ENCODE measurements around the gene TRIM54. TPM values are rescaled to one million over a fixed set of nuclear protein-coding genes. Genes with fewer than 3 reads are reported as not detected.

The TRIM54 gene
- total and polyA plus RNA-seq, 9 of the 15 experiments (the other 6 are each of a cell fraction or from before 2014, with no cell fraction given): not detected

DNA sequence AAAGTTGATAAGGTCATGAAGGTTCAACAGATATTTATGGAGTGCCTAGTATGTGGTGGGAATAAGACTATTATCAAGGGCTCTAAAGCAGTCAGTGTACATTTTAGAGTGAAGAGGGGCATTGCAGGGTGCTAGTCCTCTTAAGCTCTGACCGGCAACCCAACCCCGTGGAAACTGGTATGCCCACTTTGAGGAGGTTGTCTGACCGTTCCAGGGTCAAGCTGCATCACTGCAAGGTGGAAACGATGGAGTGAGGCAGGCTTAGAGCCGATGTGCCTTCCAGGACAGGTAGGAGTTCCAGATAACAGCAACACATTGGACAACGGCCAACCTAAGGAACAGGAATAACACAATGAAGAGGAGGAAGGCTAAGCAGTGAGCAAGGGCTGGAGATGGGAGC is 27.4 kb downstream of the TRIM54 start (continued):
- TF ChIP-seq, protein P1, sequence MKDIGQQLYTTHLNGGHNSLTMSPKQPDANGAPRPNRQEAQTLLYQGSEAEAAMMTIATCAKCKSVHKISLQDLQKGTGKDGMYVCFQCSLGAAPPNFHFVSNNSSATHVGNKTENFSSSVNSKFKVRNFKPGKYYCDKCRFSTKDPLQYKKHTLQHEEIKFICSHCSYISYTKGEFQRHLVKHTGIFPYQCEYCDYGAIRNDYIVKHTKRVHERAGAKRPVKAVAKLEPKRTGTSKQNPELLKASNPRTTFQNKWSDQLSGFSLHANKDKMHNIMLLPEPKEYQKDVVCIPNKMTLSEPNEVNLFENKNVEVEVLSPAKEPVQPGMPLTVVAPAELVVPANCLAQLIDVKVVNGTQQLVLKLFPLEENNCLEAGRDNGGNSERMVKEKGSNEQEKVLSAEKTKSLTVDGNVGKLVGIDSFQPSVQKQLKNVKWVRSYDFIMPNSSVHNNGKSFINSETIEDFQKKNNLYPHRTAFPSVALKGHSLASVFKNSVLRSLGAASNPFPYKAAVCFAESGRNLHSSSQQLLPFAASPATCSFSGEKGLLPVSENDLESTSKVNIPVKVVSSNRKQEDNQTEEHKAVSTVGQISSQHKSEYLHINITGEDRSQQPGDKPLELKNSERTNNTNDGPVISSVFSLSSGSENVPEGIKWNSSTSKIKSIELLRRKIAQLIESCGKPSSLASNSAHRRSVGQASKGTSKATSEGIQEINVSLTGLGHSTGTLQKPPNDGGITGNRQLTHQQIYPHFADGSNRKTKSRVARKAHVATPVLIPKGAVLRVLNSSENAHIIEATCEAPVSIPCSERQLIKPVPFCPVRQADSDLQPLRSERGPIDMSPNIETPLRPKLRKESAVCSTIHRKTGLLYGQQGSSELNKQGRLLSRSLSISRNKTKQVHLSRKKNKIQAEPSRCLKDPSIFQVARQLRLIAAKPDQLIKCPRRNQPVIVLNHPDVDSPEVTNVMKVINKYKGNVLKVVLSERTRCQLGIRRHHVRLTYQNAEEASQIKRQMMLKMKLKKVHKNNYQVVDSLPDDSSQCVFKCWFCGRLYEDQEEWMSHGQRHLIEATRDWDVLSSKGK (CRISPR knock-in tag; IDR thresholded peaks at IDR 0.05): no peak

DNA sequence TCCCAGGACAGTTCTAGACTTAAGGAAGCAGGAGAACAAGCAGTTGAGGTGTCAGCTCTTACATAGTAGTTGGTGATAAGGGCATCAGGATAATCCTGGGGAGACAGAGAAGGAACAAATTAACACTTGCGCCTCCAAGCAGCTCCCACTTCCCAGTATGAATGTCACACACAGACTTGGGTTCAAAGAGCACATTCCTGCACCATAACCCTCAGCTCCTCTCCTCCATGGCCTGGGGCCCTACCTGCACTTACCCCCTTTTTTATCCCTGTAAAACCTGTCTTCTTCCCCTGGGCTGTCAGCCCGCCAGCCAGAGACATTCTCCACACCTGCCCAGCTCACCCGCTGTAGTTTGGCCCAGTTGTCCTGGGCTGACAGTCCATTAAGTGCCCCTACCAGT is 29.9 kb downstream of the TRIM54 start:
- DNase-seq (ENCODE audit: extremely low read depth in 1 of 4, low spot score in 3 of 4): no peak
- intact Hi-C loops (cut with micrococcal nuclease) (no loop called here), in situ Hi-C loops (cut with MboI) (no loop called here)
- BruUV-seq (replicated peaks): no TSS peak
- H3K4me1 ChIP-seq (replicated peaks in 1 of 2; ENCODE audit: control insufficient read depth in 2 of 2, insufficient read depth in 2 of 2, low read length in 2 of 2): peaks cover 0 to 15% of the 10 kb centered on the region in 2 experiments; a peak in 3 of 5 replicates
- no peak for ATAC-seq
- no peak for FAIRE-seq
- H3K9me3 ChIP-seq (replicated peaks; ENCODE audit: control insufficient read depth, insufficient read depth, low read depth, low read length): no peaks in the 10 kb centered on the region
- POLR2A ChIA-PET: no interaction called here
- H3K27me3 ChIP-seq (ENCODE audit: control insufficient read depth in 2 of 2, insufficient read depth in 2 of 2, low read length in 2 of 2): no peaks in the 10 kb centered on the region
- H3K4me2 ChIP-seq (ENCODE audit: insufficient read depth, low read length): no peak overlapping the region
- no peak overlapping the region for H3K4me3 ChIP-seq
- H4K20me1 ChIP-seq (replicated peaks; ENCODE audit: control insufficient read depth, insufficient read depth, low read length): 0 out of 2 replicates have a peak, but pooled peaks cover 6% of the 10 kb centered on the region
- H3K79me2 ChIP-seq (ENCODE audit: control insufficient read depth, insufficient read depth, low read length): no peaks in the 10 kb centered on the region
- CTCF ChIA-PET (ENCODE audit: low intra/inter-chr PET ratio): no interaction called here
- H3K36me3 ChIP-seq (ENCODE audit: control insufficient read depth, insufficient read depth, low read length): peaks cover 26% of the 10 kb centered on the region; the same call in 2 of the 3 replicates
- H2AFZ ChIP-seq (ENCODE audit: low read depth, low read length): no peak overlapping the region
- 87% methylated on average over 3 of the region's 3 CpGs for whole genome bisulfite sequencing (ENCODE audit: insufficient coverage, low coverage, missing lambda C conversion rate)
- no peak overlapping the region for H3K27ac ChIP-seq (ENCODE audit: extremely low read depth, low read depth, low read length)
- no peak overlapping the region for H3K9ac ChIP-seq (ENCODE audit: insufficient read depth in 1 of 2, low read depth in 2 of 2, low read length in 2 of 2)
- H3K9me1 ChIP-seq (ENCODE audit: control insufficient read depth, insufficient read depth, low read length): peaks cover 6% of the 10 kb centered on the region
- no peak for TF ChIP-seq ZNF347 (CRISPR knock-in tag; IDR thresholded peaks at IDR 0.05; ENCODE audit: low read depth)
- no peak for TF ChIP-seq ZC3H4 (CRISPR knock-in tag; IDR thresholded peaks at IDR 0.05; ENCODE audit: borderline replicate concordance)
- TF ChIP-seq CAMTA2 (CRISPR knock-in tag; conservative IDR thresholded peaks at IDR 0.05): no peak
- no peak for TF ChIP-seq SRSF9 (IDR thresholded peaks at IDR 0.05; ENCODE audit: borderline replicate concordance, low read depth, low read length)
- TF ChIP-seq, protein P2, sequence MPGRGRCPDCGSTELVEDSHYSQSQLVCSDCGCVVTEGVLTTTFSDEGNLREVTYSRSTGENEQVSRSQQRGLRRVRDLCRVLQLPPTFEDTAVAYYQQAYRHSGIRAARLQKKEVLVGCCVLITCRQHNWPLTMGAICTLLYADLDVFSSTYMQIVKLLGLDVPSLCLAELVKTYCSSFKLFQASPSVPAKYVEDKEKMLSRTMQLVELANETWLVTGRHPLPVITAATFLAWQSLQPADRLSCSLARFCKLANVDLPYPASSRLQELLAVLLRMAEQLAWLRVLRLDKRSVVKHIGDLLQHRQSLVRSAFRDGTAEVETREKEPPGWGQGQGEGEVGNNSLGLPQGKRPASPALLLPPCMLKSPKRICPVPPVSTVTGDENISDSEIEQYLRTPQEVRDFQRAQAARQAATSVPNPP (IDR thresholded peaks at IDR 0.05; ENCODE audit: borderline replicate concordance, insufficient read depth, insufficient read length): no peak
- TF ChIP-seq, protein P3, sequence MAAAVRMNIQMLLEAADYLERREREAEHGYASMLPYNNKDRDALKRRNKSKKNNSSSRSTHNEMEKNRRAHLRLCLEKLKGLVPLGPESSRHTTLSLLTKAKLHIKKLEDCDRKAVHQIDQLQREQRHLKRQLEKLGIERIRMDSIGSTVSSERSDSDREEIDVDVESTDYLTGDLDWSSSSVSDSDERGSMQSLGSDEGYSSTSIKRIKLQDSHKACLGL (CRISPR knock-in tag; IDR thresholded peaks at IDR 0.05; ENCODE audit: borderline replicate concordance, poor library complexity, severe bottlenecking): no peak
- TF ChIP-seq MBD2 (IDR thresholded peaks at IDR 0.05; ENCODE audit: borderline replicate concordance, low read depth): no peak
- TF ChIP-seq, protein P4, sequence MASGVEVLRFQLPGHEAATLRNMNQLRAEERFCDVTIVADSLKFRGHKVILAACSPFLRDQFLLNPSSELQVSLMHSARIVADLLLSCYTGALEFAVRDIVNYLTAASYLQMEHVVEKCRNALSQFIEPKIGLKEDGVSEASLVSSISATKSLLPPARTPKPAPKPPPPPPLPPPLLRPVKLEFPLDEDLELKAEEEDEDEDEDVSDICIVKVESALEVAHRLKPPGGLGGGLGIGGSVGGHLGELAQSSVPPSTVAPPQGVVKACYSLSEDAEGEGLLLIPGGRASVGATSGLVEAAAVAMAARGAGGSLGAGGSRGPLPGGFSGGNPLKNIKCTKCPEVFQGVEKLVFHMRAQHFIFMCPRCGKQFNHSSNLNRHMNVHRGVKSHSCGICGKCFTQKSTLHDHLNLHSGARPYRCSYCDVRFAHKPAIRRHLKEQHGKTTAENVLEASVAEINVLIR (CRISPR knock-in tag; IDR thresholded peaks at IDR 0.05): no peak
- no peak for TF ChIP-seq STAG1 (CRISPR knock-in tag; IDR thresholded peaks at IDR 0.05; ENCODE audit: borderline replicate concordance)
- no peak for TF ChIP-seq NCOA2 (IDR thresholded peaks at IDR 0.05; ENCODE audit: partially characterized antibody in 2 of 2)
- TF ChIP-seq, protein P5, sequence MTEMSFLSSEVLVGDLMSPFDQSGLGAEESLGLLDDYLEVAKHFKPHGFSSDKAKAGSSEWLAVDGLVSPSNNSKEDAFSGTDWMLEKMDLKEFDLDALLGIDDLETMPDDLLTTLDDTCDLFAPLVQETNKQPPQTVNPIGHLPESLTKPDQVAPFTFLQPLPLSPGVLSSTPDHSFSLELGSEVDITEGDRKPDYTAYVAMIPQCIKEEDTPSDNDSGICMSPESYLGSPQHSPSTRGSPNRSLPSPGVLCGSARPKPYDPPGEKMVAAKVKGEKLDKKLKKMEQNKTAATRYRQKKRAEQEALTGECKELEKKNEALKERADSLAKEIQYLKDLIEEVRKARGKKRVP (CRISPR knock-in tag; IDR thresholded peaks at IDR 0.05): no peak
- TF ChIP-seq RBM14 (IDR thresholded peaks at IDR 0.05; ENCODE audit: borderline replicate concordance, insufficient read depth, low read depth, low read length): no peak
